Activated CD4-positive, alpha-beta T cell treated with anti-CD3 and anti-CD28 coated beads, Interleukin-2, Interleukin-4, amounts not matched to agents 100 ng/mL and 50 ng/mL, durations not matched to agents 16 hours and 8 hours (primary cell): Measurements from ENCODE around the gene GSTO1.

Experiments used
- DNase-seq: peaks from one replicate; pipeline ENCODE4 v3.0.0-alpha.2; 2020; ENCODE audit warnings: low spot score

GSTO1 gene

DNA sequence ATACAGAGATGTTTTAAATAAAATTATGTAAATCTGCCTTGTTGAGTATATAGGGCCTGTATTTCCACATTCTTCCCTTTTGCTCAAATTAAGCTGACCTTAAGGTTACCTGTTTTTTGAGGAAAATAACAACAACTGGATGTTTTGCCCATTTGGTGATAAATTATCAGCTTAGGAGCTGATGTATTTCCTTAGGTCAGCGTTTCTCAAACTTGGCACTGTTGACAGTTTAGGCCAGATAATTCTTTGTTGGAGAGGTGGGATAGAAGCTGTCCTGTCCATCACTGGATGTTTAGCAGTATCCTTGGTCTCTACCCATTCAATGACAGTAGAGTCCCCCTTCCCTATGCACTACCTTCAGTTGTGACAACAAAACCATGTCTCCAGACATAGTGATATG, 21.5 kb downstream of the GSTO1 start:
- DNase-seq = no peak

DNA sequence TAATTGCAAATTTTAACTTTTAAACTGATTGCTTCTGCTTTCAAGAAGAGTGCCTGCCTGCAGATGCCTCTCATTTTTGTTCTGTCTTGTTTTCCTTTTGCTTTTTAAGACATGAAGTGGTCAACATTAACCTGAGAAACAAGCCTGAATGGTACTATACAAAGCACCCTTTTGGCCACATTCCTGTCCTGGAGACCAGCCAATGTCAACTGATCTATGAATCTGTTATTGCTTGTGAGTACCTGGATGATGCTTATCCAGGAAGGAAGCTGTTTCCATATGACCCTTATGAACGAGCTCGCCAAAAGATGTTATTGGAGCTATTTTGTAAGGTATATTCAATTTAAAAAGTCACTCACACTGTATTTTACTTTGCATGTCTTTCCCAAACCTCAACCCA, 23.1 kb downstream of the GSTO1 start:
- no peak for DNase-seq

DNA sequence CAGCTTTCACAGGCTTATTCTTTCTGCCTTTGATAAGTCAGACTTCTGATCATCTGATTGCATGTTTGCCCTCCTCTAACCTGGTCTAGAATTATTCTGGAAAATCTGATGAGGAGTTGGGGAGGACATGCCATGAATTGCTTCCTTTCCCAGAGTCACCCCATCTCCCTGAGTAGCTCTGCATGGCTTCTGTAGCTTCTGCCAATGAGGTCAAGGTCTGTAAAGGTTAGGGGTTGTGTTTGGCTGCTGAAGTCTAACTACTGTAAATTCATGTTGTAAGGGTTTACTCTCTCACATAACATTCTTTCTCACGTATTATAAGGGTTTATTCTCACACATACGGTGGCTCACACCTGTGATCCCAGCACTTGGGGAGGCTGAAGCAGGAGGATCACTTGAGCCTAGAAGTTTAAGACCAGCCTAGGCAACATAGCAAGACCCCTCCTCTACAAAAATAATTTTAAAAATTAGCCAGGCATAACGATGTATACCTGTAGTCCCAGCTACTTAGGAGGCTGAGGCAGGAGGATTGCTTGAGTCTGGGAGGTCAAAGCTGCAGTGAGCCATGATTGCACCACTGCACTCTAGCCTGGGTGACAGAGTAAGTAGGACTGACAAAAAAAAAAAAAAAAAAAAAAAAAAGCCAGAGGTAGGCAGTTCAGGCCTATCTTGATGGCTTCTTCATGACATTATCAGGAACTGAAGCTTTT, 25.0 kb downstream of the GSTO1 start:
- no peak for DNase-seq

DNA sequence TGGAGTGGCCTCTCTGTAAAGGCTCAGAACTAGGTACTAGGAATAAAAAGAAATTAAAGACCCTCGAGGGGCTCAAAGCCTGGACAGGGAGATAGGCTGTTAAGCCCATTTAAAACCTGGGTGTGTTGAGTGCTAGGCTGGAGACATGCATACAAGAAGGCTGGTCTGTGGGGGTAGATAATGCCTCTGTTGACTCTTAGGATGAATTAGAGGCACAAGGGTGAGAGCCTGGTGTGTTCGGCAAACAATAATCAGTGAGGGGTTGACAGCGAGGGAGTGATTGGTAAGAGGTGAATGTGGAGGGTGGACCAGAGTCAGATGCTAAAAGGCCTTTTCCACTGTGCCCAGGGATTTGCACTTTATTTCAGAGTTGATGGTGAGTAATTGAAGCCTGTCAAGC, 27.0 kb downstream of the GSTO1 start:
- no peak for DNase-seq

DNA sequence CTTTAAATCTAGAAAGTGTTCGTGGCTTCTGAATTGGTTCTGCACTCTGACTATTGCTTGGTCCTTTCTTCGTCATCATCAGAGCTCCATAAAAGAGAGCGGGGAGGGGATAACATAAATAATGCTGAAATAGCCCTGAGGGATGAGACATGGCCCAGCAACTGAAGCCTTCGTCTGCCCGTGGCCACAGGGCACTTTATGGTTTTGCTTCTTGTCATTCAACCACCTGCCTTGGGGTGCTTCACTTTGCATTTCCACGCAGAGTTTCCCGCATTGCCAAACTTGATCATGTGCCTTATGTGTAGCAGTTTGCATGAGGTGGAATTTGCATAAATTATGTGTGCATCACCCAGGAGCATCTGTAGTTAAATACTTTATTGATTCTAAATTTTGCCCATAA, 30.2 kb downstream of the GSTO1 start:
- DNase-seq = no peak

DNA sequence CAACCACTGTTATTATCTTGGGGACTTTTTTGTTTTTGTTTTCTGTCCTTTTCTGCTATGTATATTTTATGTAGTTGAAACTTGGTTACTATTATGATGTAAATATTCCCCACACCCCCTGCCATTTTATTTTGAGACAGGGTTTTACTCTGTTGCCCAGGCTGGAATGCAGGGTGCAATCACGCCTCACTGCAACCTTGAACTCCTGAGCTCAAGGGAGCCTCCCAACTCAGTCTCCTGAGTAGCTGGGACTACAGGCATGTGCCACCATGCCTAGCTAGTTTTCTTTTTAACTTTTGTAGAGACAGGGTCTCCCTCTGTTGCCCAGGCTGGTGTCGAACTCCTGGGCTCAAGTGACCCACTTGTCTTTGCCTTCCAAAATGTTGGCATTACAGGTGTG, 32.2 kb downstream of the GSTO1 start:
- no peak for DNase-seq

DNA sequence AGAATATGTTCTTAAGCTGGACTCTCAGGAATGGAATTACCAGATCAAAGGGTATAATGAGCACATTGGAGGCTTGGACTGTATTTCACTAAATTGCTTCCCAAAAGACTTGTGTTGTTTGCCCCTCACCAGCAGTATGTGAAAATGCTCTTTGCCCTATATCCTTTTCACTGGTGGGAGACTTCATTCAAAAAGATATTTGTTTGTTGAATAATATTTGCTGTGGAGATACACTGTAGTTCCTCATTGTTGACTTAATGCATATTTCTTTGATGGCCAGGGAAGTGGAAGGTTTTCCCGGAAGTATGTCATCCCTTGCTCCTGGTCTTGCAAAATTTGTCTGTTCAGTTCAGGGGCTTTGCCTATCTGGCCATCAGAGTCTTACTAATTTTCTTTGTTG, 33.7 kb downstream of the GSTO1 start:
- DNase-seq = no peak

DNA sequence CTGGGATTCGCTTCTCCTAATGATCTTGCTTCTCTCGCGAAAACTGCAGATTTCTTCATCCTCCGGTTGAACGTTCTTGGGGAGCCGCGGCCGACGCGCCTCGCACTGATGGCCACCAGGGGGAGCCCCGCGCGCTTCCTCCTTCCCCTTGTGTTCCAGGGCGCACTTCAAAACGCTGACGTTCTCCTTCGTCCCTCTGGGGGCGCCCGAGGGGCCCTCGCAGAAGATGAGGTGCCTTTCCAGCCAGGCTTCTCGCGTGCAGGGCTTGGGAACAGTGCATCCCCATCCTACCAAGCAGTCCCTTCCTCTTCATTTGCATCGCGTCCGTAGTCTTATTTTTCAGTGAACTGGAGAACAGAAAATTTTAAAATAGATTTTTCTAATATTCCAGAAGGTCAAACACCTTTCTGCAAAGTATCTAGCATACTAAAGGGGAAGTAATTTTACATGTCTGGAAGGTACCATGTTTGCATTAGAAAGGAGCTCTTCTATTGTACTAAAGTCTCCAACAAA, 36.8 kb downstream of the GSTO1 start:
- peak; percentile 89 for DNase-seq

DNA sequence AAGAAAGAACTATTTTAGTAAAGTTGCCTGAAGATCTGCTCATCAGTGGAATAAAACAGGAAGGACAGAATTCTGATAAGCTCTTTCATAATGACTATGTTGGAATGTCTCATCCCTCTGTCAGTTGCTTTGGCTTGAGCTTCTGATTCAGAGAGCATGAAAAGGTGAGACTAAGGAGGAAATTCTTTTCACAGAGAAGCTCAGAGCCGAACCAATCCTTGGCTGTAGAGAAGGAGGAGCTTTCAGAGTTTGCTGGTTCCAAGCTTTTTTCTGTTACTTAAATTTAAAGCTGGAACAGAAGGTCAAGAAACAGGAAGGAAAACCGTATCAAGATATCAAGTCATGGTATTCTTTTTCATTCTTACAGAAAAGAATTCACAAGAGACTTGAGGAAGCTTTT, 38.3 kb downstream of the GSTO1 start:
- DNase-seq = no peak

DNA sequence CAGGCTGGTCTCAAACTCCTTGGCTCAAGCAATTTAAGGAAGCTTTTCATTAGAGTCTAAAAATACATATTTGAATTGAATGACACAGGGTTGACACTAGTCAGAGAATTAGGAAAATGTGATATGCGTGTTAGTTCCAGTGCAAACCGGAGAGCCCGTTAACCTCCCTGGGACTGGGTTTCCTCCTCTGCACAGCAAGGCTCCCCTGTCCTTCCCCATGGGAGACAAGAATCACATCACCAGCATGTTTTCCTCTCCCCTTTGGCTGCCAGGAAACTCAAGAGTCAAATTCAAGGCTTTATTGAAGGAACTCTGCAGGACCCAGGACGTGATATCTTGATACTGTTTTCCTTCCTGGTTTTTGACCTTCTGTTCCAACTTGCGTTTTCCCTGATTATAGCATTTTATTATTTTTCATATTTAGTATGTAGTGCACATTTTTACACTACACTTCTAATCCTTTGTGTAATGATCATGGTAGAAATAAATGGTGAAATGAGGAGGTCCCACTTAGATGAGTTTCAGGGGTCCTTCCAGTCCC, 39.2 kb downstream of the GSTO1 start:
- DNase-seq = no peak

DNA sequence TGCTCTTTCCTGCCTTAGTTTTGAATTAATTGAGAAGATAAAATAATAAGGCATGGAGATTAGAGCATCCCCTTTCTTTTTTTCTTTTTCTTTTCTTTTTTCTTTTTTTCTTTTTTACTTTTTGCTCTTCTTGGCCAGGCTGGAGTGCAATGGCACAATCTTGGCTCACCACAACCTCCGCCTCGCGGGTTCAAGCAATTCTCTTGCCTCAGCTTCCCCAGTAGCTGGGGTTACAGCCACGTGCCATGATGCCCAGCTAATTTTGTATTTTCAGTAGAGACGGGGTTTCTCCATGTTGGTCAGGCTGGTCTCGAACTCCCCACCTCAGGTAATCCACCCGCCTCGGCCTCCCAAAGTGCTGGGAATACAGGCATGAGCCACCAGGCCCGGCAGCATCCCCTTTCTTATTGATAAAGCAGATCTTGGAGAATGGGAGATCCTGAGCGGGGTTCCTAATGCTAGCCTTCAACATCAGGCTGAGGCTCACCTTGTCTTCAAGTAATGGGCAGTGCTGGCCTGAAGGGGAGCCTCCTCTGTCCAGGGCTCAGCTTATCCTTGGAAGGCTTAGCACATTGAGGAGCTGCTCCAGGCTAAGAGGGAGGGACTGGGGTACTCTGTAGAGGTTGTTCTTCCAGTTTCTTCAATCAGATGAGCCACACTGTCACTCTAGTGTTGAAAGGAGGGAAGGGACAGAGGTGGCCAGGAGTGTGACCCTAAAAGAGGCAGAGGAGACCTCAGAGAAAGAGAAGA, 42.2 kb downstream of the GSTO1 start:
- no peak for DNase-seq

DNA sequence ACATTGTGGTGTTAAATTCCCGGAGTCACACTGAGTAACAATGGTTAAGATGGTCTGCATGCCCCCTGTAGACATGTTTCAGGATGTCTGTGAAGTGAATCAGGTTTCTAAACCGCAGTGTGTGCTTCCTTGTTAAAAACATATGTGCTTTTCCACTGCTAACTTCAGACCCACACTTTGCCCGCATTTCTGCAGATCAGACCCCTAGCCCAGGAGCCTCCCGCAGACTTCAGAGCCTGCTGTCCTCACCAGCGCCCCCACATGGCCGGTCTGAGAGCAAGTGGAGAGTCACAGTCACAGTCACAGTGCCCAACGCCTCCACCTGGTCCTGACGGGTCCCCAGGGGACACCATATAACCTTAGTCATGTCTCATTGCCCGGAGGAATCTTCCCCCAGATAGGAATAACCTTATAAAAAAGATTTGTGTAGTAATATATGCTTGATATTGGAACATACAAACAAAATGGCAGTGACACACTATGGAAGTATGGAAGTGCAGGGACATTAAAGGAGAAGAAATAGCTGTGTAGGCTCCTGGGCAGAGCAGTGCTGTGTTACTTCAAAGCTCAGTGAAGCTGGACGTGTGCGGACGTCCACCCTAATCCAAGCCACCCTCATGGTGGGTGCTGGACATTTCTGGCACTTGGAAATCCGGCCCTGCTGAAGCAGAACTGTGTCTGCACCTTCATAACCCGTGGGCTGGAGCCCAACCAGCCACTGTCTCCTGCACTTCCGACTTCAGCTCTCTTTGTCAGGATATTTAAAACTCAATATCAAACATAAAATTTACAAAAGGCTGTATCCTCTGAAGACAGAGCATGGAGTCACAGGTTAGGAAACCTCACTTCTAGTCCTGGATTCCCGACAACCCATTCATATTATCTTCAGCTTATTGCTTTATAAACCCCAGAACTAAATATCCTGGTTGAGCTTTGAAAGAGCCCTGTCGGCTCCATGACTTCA, 43.3 kb downstream of the GSTO1 start:
- DNase-seq = no peak

DNA sequence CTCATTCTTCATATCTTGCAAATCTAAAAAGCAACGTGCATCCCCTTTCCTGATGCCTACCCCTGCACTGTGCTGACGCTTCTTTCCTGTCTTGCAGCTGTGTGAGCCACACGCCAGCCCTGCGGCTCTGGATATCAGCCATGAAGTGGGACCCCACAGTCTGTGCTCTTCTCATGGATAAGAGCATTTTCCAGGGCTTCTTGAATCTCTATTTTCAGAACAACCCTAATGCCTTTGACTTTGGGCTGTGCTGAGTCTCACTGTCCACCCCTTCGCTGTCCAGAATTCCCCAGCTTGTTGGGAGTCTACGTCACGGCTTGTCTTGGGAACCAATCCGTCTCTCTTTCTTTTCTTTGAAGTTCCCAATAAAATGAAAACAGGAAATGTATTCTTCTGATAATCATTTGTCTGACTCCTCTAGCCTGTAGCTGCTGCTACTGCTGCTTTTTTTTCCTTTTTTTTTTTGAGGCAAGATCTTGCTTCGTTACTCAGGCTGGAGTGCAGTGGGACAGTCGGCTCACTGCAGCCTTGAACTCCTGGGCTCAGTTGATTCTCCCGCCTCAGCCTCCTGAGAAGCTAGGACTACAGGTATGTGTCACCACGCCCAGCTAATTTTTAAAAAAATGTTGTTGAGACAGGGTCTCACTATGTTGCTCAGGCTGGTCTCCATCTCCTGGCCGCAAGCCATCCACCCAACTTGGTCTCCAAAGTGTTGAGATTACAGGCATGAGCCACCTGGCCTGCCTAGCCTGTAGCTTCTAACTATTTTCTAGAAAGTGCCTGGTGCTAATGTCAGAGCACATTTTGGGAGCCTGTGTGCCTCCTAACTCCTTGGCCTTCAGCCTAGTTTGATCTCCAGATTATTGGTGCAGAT, 44.6 kb downstream of the GSTO1 start:
- DNase-seq = no peak

DNA sequence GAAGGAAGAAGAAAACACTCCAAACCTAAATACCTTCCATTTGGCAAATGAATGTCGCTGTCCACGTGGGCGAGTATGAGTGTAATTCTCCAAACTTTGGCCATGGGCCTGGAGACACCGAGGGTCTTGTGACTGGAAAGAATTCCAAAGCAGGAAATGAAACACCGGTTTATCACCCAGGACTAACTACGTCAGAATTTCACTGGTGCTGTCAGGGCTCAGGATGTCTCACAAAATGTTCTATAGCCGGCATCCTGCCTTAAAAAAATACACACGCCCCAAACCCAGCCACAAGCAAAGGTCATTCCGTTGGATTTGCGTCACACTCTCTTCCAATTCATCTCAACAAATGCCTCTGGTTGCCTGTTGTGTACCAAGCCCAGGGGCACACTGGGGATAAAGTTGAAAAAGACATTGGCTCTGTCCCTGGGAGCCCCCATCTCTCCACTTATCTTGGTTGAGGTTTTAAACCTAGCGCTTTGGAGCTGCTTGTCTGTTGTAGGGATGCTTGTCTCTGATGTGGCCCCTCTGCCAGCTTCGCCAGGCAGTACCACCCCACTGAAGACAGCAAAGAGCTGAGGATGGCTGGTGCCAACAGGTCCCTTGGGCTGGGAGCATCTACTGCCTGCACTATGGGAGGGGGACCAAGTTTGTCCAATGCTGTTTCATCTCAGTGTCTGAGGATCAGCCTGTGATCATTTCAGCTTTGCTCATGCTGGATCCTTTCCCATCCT, 45.5 kb downstream of the GSTO1 start:
- DNase-seq = no peak

DNA sequence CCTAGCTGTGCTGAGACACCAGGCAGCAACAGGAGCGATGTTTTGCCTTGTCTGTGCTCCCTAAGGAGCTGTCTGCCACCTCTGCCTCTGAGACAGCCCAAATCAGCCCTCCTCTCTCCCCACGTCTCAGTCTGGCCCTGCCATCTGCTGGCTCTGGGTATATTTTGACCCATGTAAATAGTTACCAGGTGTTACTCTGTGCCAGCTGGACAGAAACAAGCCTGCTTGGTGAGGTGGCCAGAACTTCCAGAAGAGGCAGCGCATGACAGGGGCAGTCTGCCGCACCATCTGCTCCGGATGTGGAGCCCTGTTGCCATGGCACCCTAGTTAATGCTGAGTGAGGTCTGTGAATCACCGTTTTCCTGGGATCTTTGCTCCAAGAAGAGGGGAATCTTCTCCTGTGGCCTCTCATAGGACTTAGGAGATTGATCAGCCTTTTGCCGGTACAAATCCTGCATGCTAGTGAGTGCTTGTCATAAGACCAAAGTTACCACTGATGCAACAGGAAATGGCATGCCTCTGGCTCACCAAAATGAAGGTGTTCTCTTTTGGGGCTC, 46.1 kb downstream of the GSTO1 start:
- peak; percentile 23 for DNase-seq

DNA sequence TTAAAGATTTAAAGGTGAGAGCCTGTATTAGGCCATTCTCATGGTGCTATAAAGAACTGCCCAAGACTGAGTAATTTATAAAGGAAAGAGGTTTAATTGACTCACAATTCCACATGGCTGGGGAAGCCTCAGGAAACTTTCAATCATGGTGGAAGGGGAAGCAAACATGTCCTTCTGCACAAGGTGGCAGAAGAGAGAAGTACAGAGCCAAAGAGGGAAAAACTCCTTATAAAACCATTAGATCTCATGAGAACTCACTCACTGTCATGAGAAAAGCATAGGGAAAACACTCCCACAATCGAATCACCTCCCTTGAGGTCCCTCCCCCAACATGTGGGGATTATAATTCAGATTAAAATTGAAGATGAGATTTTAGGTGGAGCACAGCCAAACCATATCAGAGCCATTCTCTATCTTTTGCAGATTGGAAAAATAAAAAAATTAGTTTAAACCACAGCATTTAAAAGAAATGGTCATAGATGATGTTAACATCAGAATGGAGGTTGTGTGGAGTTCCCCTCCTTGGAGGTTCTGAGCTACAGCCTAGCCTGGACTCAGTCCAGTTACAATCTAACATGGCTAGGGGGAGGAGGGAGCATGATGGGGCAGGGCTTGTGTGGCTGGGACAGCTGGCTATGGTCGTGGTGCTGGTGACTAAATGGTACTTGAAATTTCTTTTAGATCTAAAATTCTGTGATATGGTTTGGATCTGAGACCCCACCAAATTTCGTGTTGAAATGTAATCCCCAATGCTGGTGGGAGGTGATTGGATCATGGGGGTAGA, 47.4 kb downstream of the GSTO1 start:
- DNase-seq = no peak

DNA sequence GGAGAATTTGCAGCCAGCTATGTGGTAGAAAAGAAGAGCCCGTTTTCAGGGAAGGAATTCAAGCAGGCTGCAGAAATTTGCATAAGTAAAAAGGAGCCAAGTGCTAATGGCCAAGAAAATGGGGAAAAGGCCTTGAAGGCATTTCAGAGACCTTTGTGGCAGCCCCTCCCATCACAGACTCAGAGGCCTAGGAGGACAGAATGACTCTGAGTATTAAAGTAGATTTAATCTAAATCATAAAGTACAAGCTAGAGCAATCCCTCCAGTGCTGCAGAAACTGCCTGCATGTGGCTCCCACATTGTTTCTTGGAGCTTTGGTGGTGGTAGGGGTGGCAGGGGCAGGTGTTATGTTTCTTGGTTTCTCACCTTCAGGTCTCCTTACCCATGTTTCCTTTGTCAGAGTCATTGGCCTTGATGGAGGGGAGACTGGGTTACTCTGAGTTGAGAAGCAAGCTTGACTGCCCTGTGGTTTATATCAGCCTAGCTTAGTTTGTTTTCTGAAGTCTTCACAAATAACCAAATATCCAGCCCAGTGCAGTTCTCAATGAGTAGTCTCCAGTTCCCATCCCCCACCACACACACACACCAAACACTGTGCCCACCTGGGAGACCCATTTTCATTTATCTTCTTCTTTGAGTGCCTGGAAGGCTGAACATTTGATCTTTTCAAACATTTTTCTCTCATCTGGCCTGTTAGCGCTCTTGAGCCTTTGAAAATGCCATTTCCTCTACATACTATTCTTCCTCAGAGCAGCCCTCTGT, 49.1 kb downstream of the GSTO1 start:
- DNase-seq = no peak

DNA sequence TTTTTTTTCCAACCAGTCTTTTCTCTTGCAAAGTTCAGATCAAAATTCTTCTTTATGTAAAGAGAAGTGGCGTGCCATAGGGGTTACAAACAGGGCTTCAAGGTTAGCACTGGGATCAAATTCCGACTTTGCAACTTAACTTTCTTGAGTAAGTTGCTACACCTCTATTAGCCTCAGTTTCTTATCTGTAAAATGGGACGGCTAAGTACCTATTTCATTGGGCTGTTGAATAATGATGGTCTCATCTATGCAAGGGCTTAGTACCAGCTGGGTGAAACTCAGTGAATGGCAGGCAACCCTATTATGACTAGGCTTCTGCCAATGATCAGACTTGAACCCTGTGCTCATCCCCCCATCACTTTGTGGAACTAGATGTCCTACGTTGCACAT, 49.7 kb downstream of the GSTO1 start:
- DNase-seq = no peak

DNA sequence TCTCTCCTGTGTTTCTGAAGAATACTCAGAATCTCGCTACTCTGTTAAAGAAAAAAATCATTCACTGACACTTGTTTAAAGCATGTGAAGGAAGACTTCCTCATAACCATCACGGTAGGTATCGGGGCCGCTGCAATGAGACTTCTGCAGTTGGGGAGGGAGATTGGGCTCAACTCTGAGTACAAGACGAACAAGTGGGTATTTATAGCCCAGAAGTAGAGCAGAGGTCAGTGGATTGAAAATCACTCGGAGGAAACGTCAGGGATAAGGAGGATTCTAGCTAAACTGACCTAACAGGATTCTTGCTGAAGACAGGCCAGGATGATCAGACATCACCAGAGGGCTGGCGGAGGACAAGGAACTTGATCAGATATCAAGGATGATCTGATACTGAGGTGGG, 50.2 kb downstream of the GSTO1 start:
- DNase-seq = no peak
